Endothelial cell of umbilical vein (primary cell): Measurements from ENCODE around the gene KAZN. TPM values are rescaled to one million over a fixed set of nuclear protein-coding genes. Genes with fewer than 3 reads are reported as not detected.

ENCODE experiments used
- BruUV-seq: library from RNA; stranded (reverse); fragments of 400-500 nt; replicated peaks from 2 replicates; lab custom pipeline; 2021; lab: Mats Ljungman, UMichigan
- CTCF ChIA-PET: fragments of 300-600, 350-600 bp; sonication (Branson Sonifier 250); formaldehyde crosslinking; loops from one replicate; lab custom pipeline; 2021; ENCODE audit warnings: antibody characterized with exemption, inconsistent platforms; lab: Charles Lee
- POLR2A ChIA-PET: fragments of 300-600, 350-600 bp; sonication (Branson Sonifier 250); formaldehyde crosslinking; loops from one replicate; lab custom pipeline; 2021; ENCODE audit warnings: antibody characterized with exemption, inconsistent platforms; lab: Charles Lee
- DNase-seq: peaks from one replicate; pipeline ENCODE4 v3.0.0-alpha.2; 2011; ENCODE audit warnings: low read depth, low spot score
- FAIRE-seq: peaks from 2 replicates; lab custom pipeline; 2011; peaks lifted over from hg19 to GRCh38; lab: Jason Lieb, UNC
- H2AFZ ChIP-seq: 2 replicates; pipeline ENCODE4 v1.6.0; 2012; ENCODE audit warnings: low read depth, low read length, control low read depth, inconsistent platforms
- H3K27ac ChIP-seq: 2 replicates; pipeline ENCODE4 v1.5.1; 2011; ENCODE audit warnings: low read depth, mild to moderate bottlenecking, control low read depth, low read length, moderate library complexity; ENCODE audit not compliant: insufficient read depth
- H3K27me3 ChIP-seq, 2 experiments: 2 replicates each; pipeline versions ENCODE4 v1.6.0 to v1.6.1; 2011; ENCODE audit warnings: low read length in 2 of 2, mixed read lengths in 1 of 2; ENCODE audit not compliant: control insufficient read depth in 2 of 2, insufficient read depth in 2 of 2
- H3K36me3 ChIP-seq, 2 experiments: 2 replicates in 1 of 2; 3 replicates in 1 of 2; pipeline ENCODE4 v1.5.1; 2011; ENCODE audit warnings: low read length in 2 of 2, mild to moderate bottlenecking in 1 of 2, moderate library complexity in 1 of 2; ENCODE audit not compliant: control insufficient read depth in 2 of 2, insufficient read depth in 2 of 2; ENCODE audit errors: extremely low read depth in 1 of 2
- H3K4me1 ChIP-seq: 3 replicates; pipeline ENCODE4 v1.5.1; 2011; ENCODE audit warnings: mild to moderate bottlenecking, low read length; ENCODE audit not compliant: control insufficient read depth, insufficient read depth; ENCODE audit errors: extremely low read depth
- H3K4me2 ChIP-seq: 2 replicates; pipeline ENCODE4 v1.6.1; 2011; ENCODE audit warnings: low read length, control low read depth, mixed read lengths; ENCODE audit not compliant: insufficient read depth
- H3K4me3 ChIP-seq, 3 experiments: fragments of 200-600 bp in 1 of 3; sonication (generic), shearing (Covaris generic) in 1 of 3; replicated peaks in 1 of 3; 2 replicates each; pipeline ENCODE4 v1.5.1; 2011 to 2016; ENCODE audit warnings: control low read depth in 3 of 3, low read length in 3 of 3, mild to moderate bottlenecking in 2 of 3, inconsistent platforms in 1 of 3, low read depth in 1 of 3, moderate library complexity in 1 of 3; ENCODE audit not compliant: insufficient read depth in 1 of 3
- H3K79me2 ChIP-seq: 2 replicates; pipeline ENCODE4 v1.6.0; 2012; ENCODE audit warnings: low read length, inconsistent platforms; ENCODE audit not compliant: control insufficient read depth, insufficient read depth
- H3K9ac ChIP-seq: replicated peaks from 2 replicates; pipeline ENCODE3; 2011; ENCODE audit warnings: low read length, control low read depth; ENCODE audit not compliant: insufficient read depth; ENCODE audit errors: extremely low read depth
- H3K9me1 ChIP-seq: replicated peaks from 3 replicates; pipeline ENCODE4 v1.6.0; 2011; ENCODE audit warnings: mild to moderate bottlenecking, low read length; ENCODE audit not compliant: control insufficient read depth, insufficient read depth; ENCODE audit errors: extremely low read depth
- H3K9me3 ChIP-seq: replicated peaks from 2 replicates; pipeline ENCODE4 v1.5.1; 2012; ENCODE audit warnings: low read length, inconsistent platforms; ENCODE audit not compliant: control insufficient read depth, insufficient read depth
- H4K20me1 ChIP-seq: replicated peaks from 2 replicates; pipeline ENCODE3; 2011; ENCODE audit warnings: mild to moderate bottlenecking, low read length; ENCODE audit not compliant: control insufficient read depth, insufficient read depth; ENCODE audit errors: extremely low read depth
- CTCF ChIP-seq, 2 donors: IDR thresholded peaks; 1 replicate in 1 of 2; 2 replicates in 1 of 2; pipeline ENCODE4 v1.5.1; 2011; ENCODE audit warnings: low read length in 2 of 2, mild to moderate bottlenecking in 2 of 2, moderate library complexity in 2 of 2, control low read depth in 1 of 2, inconsistent platforms in 1 of 2, low read depth in 1 of 2; ENCODE audit not compliant: insufficient read depth in 1 of 2; ENCODE audit errors: extremely low read depth in 1 of 2
- EZH2 ChIP-seq: IDR thresholded peaks from 2 replicates; pipeline ENCODE4 v1.6.1; 2012; ENCODE audit warnings: borderline replicate concordance, low read depth, mild to moderate bottlenecking, moderate library complexity, low read length, inconsistent platforms; ENCODE audit not compliant: severe bottlenecking
- FOS ChIP-seq: IDR thresholded peaks from 2 replicates; pipeline ENCODE4 v1.6.1; 2011; ENCODE audit warnings: mild to moderate bottlenecking, low read length, moderate library complexity, borderline replicate concordance; ENCODE audit not compliant: insufficient read depth
- GATA2 ChIP-seq: IDR thresholded peaks from 2 replicates; pipeline ENCODE4 v1.7.0; 2011; ENCODE audit warnings: low read depth, mild to moderate bottlenecking, moderate library complexity, mixed read lengths, low read length; ENCODE audit not compliant: insufficient read length, insufficient read depth
- JUN ChIP-seq: IDR thresholded peaks from 2 replicates; pipeline ENCODE4 v1.6.1; 2011; ENCODE audit warnings: borderline replicate concordance, low read depth; ENCODE audit not compliant: insufficient read length, insufficient read depth
- MAX ChIP-seq: IDR thresholded peaks from 2 replicates; pipeline ENCODE4 v1.6.1; 2011; ENCODE audit not compliant: insufficient read depth, insufficient read length
- MYC ChIP-seq: IDR thresholded peaks from one replicate; pipeline ENCODE4 v1.6.1; 2011; ENCODE audit warnings: mild to moderate bottlenecking, low read depth, low read length
- POLR2A ChIP-seq: IDR thresholded peaks from 2 replicates; pipeline ENCODE4 v1.6.1; 2012; ENCODE audit warnings: low read depth, mild to moderate bottlenecking, control low read depth, low read length
- POLR2AphosphoS5 ChIP-seq: IDR thresholded peaks from 2 replicates; pipeline ENCODE4 v1.6.1; 2012; ENCODE audit warnings: low read depth, mild to moderate bottlenecking, control low read depth, low read length, moderate library complexity; ENCODE audit not compliant: insufficient read depth
- dilution Hi-C: fragments of 300-500 bp; cut with MboI; formaldehyde crosslinking; loops from one replicate; pipeline ENCODE4 v1.15.0; 2019; ENCODE audit warnings: low sequenced_read_pairs; ENCODE audit not compliant: extremely low pct_ligation_motif_present
- intact Hi-C: fragments of 100-400 bp; cut with micrococcal nuclease; formaldehyde crosslinking; loops from one replicate; pipeline ENCODE4 v1.10.0; 2022
- polyA plus RNA-seq, 4 experiments: library from polyadenylated mRNA; depleted of rRNA in 3 of 4; stranded (reverse) in 3 of 4; unstranded in 1 of 4; fragments of >200 nt; gene quantifications; 2 replicates each; pipeline versions ENCODE4 v1.2.1 to v1.2.3, GENCODE V29; 2011 to 2012; ENCODE audit warnings: missing spikeins in 1 of 4
- total RNA-seq: library from RNA; stranded (reverse); gene quantifications from 2 replicates; pipeline ENCODE4 v1.2.3, GENCODE V29; 2021

KAZN gene
- total and polyA plus RNA-seq, 2 donors (not counting 3 experiments of a cell fraction or from before 2014, with no cell fraction given), result 1.6 to 5.8 TPM

- ChIA-PET CTCF (interaction anchor here (1.0 to 7.2 kb wide), 3 partner anchors 20 to 124 kb away, joined by 3 to 77 read pairs (median 4); no protein-coding TSS in a partner anchor), POLR2A (no interaction called here)
- H3K27ac ChIP-seq, result no peak overlapping the region
- intact Hi-C loops, result no loop called here
- no peaks in the 10 kb centered on the region for H3K79me2 ChIP-seq
- TF ChIP-seq GATA2, result no peak
- no peak for TF ChIP-seq JUN
- no peak for TF ChIP-seq MYC
- no peak for TF ChIP-seq EZH2
- no peak for TF ChIP-seq POLR2AphosphoS5
- TF ChIP-seq POLR2A, result no peak
- no peak for TF ChIP-seq FOS
- no peak for TF ChIP-seq CTCF (IDR thresholded peaks at IDR 0.05; ENCODE audit: extremely low read depth in 1 of 2, insufficient read depth in 1 of 2, low read depth in 1 of 2, low read length in 2 of 2)
- TF ChIP-seq MAX, result no peak
- no peaks in the 10 kb centered on the region for H3K9me3 ChIP-seq
- H3K36me3 ChIP-seq, result no peaks in the 10 kb centered on the region
- no peak for DNase-seq
- no peak overlapping the region for H3K4me2 ChIP-seq
- no peak overlapping the region for H3K4me3 ChIP-seq
- H3K27me3 ChIP-seq, result peaks cover 9 to 14% of the 10 kb centered on the region in 2 experiments
- no peak for FAIRE-seq
- BruUV-seq, result no TSS peak
- no peak overlapping the region for H2AFZ ChIP-seq
- H3K9me1 ChIP-seq, result no peaks in the 10 kb centered on the region
- no peak overlapping the region for H3K9ac ChIP-seq
- dilution Hi-C loops, result no loop called here
- peaks cover 8% of the 10 kb centered on the region for H3K4me1 ChIP-seq
- H4K20me1 ChIP-seq, result no peaks in the 10 kb centered on the region
These were observed 550.0 kb downstream of the KAZN start for GRCh38 chr1:15148475-15148874.
